Sigmoid colon (tissue), 7 donors: ENCODE results near the gene CASP5. TPM values are rescaled to one million over a fixed set of nuclear protein-coding genes. Genes with fewer than 3 reads are reported as not detected.

Experiments used
- DNase-seq: peaks from one replicate; pipeline ENCODE4 v3.0.0-alpha.2; 2019
- H3K27ac ChIP-seq, 4 donors: fragments of 200-600 bp; sonication (generic); one replicate each; pipeline ENCODE4 v1.5.1; 2016 to 2019; ENCODE audit warnings: mild to moderate bottlenecking in 1 of 4
- H3K27me3 ChIP-seq, 3 donors: fragments of 200-600 bp; sonication (generic); one replicate each; pipeline ENCODE4 v1.5.1; 2019; ENCODE audit warnings: mild to moderate bottlenecking in 1 of 3
- H3K36me3 ChIP-seq, 4 donors: fragments of 200-600 bp; sonication (generic); one replicate each; pipeline ENCODE4 v1.5.1; 2016 to 2019
- H3K4me1 ChIP-seq, 4 donors: fragments of 200-600 bp; sonication (generic); one replicate each; pipeline ENCODE4 v1.5.1; 2017 to 2019
- H3K4me3 ChIP-seq, 4 donors: fragments of 200-600 bp; sonication (generic); one replicate each; pipeline ENCODE4 v1.5.1; 2017 to 2019; ENCODE audit warnings: mild to moderate bottlenecking in 2 of 4, moderate library complexity in 1 of 4
- H3K9me3 ChIP-seq, 4 donors: fragments of 200-600 bp in 3 of 4; sonication (generic) in 3 of 4; one replicate each; pipeline versions ENCODE4 v1.5.1 to v1.6.1; 2013 to 2019
- CTCF ChIP-seq, 4 experiments: fragments of 450-650 bp in 3 of 4; fragments of 200-600 bp in 1 of 4; IDR thresholded peaks; one replicate each; pipeline ENCODE4 v1.5.1; 2016 to 2019; ENCODE audit warnings: antibody characterized with exemption in 4 of 4, mild to moderate bottlenecking in 3 of 4, moderate library complexity in 2 of 4
- EP300 ChIP-seq, 4 donors: sonication (generic); formaldehyde crosslinking; IDR thresholded peaks; one replicate each; pipeline ENCODE4 v1.6.1; 2017; ENCODE audit warnings: antibody characterized with exemption in 4 of 4
- POLR2A ChIP-seq, 2 donors: fragments of 450-650 bp; IDR thresholded peaks; one replicate each; pipeline ENCODE4 v1.6.1; 2016; ENCODE audit warnings: antibody characterized with exemption in 2 of 2, mild to moderate bottlenecking in 2 of 2, moderate library complexity in 2 of 2
- POLR2AphosphoS5 ChIP-seq, 4 donors: sonication (generic); formaldehyde crosslinking; IDR thresholded peaks; one replicate each; pipeline ENCODE4 v1.6.1; 2017; ENCODE audit warnings: antibody characterized with exemption in 4 of 4
- WGBS, 2 donors: extraction: QIAGEN DNeasy Blood & Tissue Kit; methylation state at CpG; one replicate each; pipeline ENCODE4 v1.1.7; 2013; 5-methylcytosine and 5-hydroxymethylcytosine counted together
- intact Hi-C: fragments of 100-400 bp; cut with DNase I; formaldehyde crosslinking; loops from one replicate; pipeline ENCODE4 v1.15.1; 2023
- polyA plus RNA-seq, 3 donors: library from polyadenylated mRNA; stranded (reverse); fragments of 200-250 nt; gene quantifications; one replicate each; pipeline ENCODE4 v1.2.3, GENCODE V29; 2013
- total RNA-seq, 4 donors: library from RNA; depleted of rRNA; stranded (reverse); fragments of >200 nt; gene quantifications; one replicate each; pipeline ENCODE4 v1.1.0, GENCODE V29; 2016
- donor health status: healthy with polysubstance abuse.
- donor health status: Bipolar disorder and iron deficiency.
- donor health status: healthy.

CASP5 gene
- total and polyA plus RNA-seq, 7 donors, result 25.4 to 43.3 (median 31.8) TPM; not detected in 4

- TF ChIP-seq POLR2AphosphoS5 (IDR thresholded peaks at IDR 0.05) (no peak), CTCF (IDR thresholded peaks at IDR 0.05) (no peak), POLR2A (IDR thresholded peaks at IDR 0.05) (no peak), EP300 (IDR thresholded peaks at IDR 0.05) (no peak)
- Histone ChIP-seq H3K27ac (peak overlapping the region in 2 of 4 donors; percentile 22 to 74), H3K27me3 (no peaks in the 10 kb centered on the region), H3K36me3 (peaks cover 0 to 4% (median 1%) of the 10 kb centered on the region in 4 donors), H3K4me3 (peak overlapping the region in 3 of 4 donors; percentile 36), H3K9me3 (no peaks in the 10 kb centered on the region), H3K4me1 (peaks cover 0 to 13% (median 8%) of the 10 kb centered on the region in 4 donors)
- intact Hi-C loops, result no loop called here
- 77 to 80% methylated on average over 3 of the region's 3 CpGs for WGBS, 2 donors
- DNase-seq, result no peak
Measured at GRCh38 chr11:105033343-105033742, 10.4 kb upstream of the CASP5 start.

GRCh38 chr11:105032495-105032894, 9.5 kb upstream of the CASP5 start:
- H3K27me3 ChIP-seq, result no peaks in the 10 kb centered on the region
- 71 to 75% methylated on average over 2 of the region's 2 CpGs for WGBS, 2 donors
- DNase-seq, result no peak
- H3K27ac ChIP-seq, result no peak overlapping the region
- no peaks in the 10 kb centered on the region for H3K9me3 ChIP-seq
- TF ChIP-seq POLR2AphosphoS5 (IDR thresholded peaks at IDR 0.05) (no peak), EP300 (IDR thresholded peaks at IDR 0.05) (no peak), CTCF (IDR thresholded peaks at IDR 0.05) (no peak), POLR2A (IDR thresholded peaks at IDR 0.05) (no peak)
- peaks cover 0 to 13% (median 8%) of the 10 kb centered on the region in 4 donors for H3K4me1 ChIP-seq
- H3K36me3 ChIP-seq, result peaks cover 0 to 4% (median 1%) of the 10 kb centered on the region in 4 donors
- intact Hi-C loops, result no loop called here
- H3K4me3 ChIP-seq, result peak overlapping the region in 1 of 4 donors; percentile 36

- H3K27ac ChIP-seq, result no peak overlapping the region
- H3K4me1 ChIP-seq, result no peaks in the 10 kb centered on the region
- H3K27me3 ChIP-seq, result no peaks in the 10 kb centered on the region
- intact Hi-C loops, result no loop called here
- 54 to 59% methylated on average over 3 of the region's 3 CpGs for WGBS, 2 donors
- no peaks in the 10 kb centered on the region for H3K9me3 ChIP-seq
- TF ChIP-seq POLR2AphosphoS5 (IDR thresholded peaks at IDR 0.05), result no peak
- TF ChIP-seq EP300 (IDR thresholded peaks at IDR 0.05), result no peak
- TF ChIP-seq CTCF (IDR thresholded peaks at IDR 0.05), result no peak
- TF ChIP-seq POLR2A (IDR thresholded peaks at IDR 0.05), result no peak
- H3K36me3 ChIP-seq, result peaks cover 0 to 14% (median 5%) of the 10 kb centered on the region in 4 donors
- DNase-seq, result no peak
- H3K4me3 ChIP-seq, result no peak overlapping the region
Measured at GRCh38 chr11:105027678-105028077, 4.7 kb upstream of the CASP5 start.

GRCh38 chr11:105024394-105024793, 1.4 kb upstream of the CASP5 start:
- no peaks in the 10 kb centered on the region for H3K27me3 ChIP-seq
- WGBS, 2 donors, result 68 to 88% methylated on average over 1 of the region's 1 CpG
- H3K9me3 ChIP-seq, result no peaks in the 10 kb centered on the region
- H3K4me1 ChIP-seq, result no peaks in the 10 kb centered on the region
- H3K4me3 ChIP-seq, result no peak overlapping the region
- no peak for DNase-seq
- TF ChIP-seq EP300 (IDR thresholded peaks at IDR 0.05) (no peak), POLR2A (IDR thresholded peaks at IDR 0.05) (no peak), CTCF (IDR thresholded peaks at IDR 0.05) (no peak), POLR2AphosphoS5 (IDR thresholded peaks at IDR 0.05) (no peak)
- no peak overlapping the region for H3K27ac ChIP-seq
- intact Hi-C loops, result no loop called here
- peaks cover 0 to 14% (median 3%) of the 10 kb centered on the region in 4 donors for H3K36me3 ChIP-seq

- H3K9me3 ChIP-seq, result no peaks in the 10 kb centered on the region
- TF ChIP-seq CTCF (IDR thresholded peaks at IDR 0.05), result no peak
- TF ChIP-seq EP300 (IDR thresholded peaks at IDR 0.05), result no peak
- no peak for TF ChIP-seq POLR2AphosphoS5 (IDR thresholded peaks at IDR 0.05)
- TF ChIP-seq POLR2A (IDR thresholded peaks at IDR 0.05), result no peak
- no peaks in the 10 kb centered on the region for H3K27me3 ChIP-seq
- H3K4me3 ChIP-seq, result no peak overlapping the region
- H3K36me3 ChIP-seq, result peaks cover 0 to 11% (median 3%) of the 10 kb centered on the region in 4 donors
- DNase-seq, result no peak
- WGBS, 2 donors, result 11 to 35% methylated on average over 2 of the region's 2 CpGs
- H3K4me1 ChIP-seq, result no peaks in the 10 kb centered on the region
- intact Hi-C loops, result no loop called here
- no peak overlapping the region for H3K27ac ChIP-seq
Measured at GRCh38 chr11:105022527-105022926, 441 bp downstream of the CASP5 start.
